GM18870 (cell line): ENCODE results near the gene SRGAP2C.
"Not testable (repeated sequence)": the region's sequence is repeated elsewhere in the genome, so short reads cannot be mapped to it uniquely, and the experiment has no call there.

ENCODE experiments used
- ATAC-seq: cut with Tn5 transposase; IDR thresholded peaks from one replicate; pipeline ENCODE4 v1.9.1; 2021; ENCODE audit warnings: moderate library complexity; ENCODE audit not compliant: unreplicated experiment

Gene SRGAP2C

DNA sequence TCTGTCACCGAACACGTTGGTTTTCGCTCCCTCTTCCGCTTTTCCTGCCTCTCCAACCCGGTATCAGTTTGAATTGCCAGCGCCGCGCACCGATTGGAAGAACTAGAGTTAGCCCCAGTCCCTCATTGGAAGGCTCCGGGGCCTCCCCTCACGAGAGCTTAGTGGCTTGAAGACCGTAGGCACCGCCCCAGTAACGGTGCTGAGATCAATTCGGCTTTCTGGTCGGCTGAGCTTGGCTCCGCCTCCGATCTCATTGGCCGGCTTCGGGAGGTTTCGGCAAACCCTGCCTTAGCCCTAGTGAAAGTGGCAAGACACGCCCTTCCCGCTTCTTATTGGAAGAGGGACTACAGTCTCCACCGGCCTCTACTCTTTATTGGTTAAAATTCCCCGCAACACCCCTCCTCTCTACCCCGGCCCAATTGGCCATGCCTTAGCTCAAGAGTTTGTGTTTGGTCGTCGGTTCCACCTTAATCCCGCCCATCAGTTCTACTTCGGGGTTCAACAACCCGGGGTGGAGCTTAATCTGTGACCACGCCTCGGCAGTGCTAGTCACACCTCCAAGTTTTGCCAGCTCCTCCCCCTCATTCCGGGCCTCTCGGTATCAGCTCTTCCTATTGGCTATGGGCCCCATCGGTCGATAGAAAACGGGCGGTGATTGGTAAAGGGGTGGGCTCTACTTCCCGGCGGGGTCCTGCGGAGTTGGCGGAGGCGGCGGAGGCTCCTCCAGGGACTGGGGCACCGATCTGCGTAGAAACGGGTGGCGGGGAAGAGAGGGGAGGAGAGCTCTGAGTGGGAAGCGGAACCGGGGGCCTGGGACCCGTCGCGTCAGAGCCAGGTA, at the start of gene SRGAP2C, which contains the start of gene FAM72B:
Gene SRGAP2C (plus strand): TSS at position 686 of the 838 bp plus-strand sequence. CDS start 2,472 bp downstream, outside the sequence.
Gene FAM72B (minus strand): TSS at position 51 of the 838 bp plus-strand sequence. CDS start 851 bp downstream, outside the sequence.
- peak; percentile 88 for ATAC-seq

DNA sequence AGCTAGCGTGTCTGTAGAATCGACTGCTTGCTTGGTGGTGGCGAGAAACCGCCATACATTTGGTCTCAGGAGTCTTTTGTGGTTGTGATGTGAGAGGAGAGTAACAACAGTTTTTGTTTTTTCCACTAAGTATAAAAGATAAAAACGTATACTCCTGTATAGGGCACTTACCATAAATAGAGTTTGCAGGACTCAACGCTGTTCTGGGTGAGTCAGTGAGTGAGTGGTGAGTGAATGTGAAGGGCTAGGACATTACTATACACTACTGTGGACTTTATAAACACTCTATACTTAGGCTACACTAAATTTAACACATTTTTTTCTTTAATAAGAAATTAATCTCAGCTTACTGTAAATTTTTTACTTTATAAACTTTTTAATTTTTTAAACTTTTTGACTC, 44.4 kb upstream of the SRGAP2C start:
- ATAC-seq: not testable (repeated sequence)

DNA sequence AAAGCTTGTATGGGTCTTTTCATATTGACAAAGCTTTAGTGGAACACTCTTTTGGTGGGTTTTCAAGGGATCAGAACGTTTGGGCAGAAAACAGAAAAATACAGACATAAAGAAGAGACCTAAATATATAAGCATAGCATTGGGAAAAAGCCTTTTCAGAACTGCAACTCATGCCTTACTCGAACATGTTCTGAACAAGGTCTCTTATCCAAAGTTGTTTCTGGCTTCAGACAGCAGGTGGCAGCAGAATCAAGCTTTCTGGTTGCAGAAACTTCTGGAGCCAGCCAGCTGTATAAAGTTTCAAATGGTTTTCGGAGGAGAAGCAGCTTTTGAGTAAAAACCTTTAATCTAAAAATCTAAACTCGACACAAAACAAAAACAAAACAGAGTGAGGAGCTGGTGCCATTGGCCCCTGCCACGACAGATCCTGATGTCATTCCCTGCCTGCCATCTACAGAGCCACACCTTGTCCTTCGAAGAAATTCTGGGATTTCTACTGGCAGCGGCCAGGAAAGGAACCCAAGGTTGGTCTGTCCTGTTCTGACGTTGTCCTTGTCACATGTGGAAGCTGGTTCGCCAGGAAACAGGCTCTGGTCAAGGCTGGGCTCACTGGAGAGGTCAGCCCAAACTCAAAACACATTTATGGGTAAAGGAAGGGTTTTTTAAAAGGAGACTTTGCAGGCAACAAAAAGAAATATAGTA, 36.1 kb upstream of the SRGAP2C start:
- ATAC-seq: not testable (repeated sequence)

DNA sequence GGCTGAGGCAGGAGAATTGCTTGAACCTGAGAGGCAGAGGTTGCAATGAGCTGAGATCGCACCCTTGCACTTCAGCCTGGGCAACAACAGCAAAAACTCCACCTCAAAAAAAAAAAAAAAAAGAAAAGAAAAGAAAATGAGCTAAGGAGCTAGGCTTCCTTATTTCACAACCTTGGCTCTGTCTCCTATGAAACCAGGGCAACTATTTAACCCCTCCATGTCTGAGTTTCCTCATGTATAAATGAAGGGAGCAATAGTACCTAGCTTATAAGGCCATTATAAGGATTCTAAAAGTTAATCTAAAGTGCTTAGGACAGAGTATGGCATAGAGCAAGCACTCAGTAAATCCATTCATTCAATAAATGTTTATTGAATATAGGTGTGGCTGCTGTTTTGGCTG, 33.5 kb upstream of the SRGAP2C start:
- not testable (repeated sequence) for ATAC-seq

DNA sequence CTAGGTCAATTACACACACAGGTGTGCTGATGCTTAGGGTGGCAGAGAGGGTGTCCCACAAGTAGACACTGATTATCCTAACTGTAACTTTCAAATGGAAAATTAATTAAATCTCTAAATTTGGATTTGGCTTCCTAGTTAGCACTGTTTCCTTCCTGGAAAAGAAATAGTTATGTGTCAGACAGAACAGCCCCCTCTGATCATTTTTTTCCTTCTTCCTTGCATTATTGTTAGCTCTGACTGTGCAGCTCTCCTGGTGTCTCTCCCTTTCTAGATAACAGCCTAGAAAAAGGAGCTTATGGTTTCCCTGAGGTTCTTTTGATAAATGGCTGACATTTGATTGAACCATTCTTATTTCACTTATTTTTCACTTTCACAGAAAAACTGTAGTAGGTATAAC, 32.0 kb upstream of the SRGAP2C start:
- not testable (repeated sequence) for ATAC-seq

DNA sequence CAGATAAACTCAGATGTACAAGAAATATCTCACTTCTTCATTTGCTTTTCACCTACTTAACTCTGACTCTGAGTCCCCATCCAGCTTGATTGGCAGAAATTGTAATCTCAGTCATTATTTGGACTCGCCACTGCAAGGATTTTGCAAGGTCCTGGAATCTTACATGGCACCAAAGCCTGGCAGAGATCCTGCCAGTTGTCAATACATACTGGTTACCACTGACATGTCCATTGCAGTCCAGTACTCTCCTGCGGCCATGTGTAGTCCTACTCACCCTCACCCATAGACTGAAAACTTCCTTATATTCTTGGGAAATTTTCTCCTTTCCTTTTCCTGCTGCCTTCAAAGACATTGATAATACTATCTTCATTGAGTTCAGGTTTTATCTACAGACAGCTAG, 30.0 kb upstream of the SRGAP2C start:
- ATAC-seq: not testable (repeated sequence)

DNA sequence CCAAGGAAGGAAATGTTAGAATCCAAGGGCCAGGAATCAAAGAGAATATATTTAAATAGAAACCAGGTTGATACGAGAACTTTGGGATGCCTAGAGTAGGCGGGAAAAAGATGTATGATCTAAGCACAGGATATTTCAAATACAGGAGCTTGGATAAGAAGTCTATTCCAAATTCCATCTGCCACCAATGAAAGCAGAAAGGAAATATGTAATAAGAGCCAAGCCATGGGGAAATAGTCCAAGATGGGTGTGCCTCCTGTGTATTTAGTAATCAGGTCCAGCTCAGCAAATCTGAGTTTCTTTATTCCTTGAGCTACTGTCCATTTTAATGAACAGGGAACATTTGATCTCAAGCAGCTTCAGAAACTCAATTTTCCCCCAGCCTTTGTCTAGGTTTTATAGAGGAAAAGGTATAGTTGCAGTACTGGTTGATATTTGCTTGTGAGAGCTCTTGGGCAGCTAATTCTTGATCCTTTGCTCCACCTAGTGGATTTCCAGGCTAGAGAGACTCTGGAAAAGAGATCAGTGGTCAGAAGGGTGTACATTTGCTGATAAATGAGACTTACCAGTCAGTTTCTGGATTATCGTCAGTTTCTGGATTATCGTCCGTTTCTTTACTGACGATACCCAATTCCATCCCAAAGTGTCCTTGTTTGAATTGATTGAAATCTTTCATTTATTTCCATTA, 29.0 kb upstream of the SRGAP2C start:
- not testable (repeated sequence) for ATAC-seq

DNA sequence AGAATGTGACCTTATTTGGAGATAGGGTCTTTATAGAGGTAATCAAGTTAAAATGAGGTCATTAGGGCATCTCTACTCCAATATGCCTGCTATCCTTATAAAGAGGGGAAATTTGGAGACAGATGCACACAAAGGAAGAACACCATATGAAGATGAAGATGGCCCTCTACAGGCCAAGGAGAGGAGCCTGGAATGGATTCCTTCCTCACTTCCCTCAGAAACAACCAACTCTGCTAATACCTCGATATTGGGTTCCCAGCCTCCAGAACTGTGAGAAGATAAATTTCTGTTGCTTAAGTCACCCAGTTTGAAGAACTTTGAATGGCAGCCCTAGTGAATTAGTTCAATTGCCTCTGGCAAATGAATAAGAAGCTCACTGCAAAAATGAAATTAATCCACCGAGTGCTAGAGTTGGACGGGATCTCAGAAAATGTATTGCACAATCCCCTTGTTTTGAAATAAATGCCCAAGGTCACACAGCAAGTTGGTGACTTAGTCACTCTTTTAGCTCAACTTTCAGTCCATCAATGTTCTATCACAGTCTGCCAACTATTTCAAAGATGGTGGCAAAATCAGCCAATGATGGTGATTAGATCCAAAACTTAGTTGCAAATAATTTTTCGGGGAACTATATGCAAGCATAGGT, 27.7 kb upstream of the SRGAP2C start:
- ATAC-seq: not testable (repeated sequence)

DNA sequence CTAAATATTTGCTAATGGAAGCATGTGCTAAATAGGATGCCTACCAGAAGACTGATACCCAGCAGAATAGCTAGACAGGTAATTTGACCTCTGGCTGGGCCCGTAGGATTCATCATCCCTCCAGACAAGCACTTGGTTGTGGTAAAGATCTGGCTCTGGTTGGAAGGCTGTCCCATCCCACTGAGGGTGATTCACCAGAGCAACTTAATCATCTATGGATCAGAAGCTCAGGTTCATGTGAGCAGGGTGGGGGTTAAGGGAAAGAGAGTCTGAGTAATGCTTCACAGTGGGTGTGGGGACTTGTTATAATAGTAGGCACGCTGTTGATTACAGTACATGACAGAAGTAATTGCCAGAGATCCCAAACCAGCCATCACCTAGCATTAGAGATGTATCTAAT, 27.2 kb upstream of the SRGAP2C start:
- ATAC-seq: not testable (repeated sequence)

DNA sequence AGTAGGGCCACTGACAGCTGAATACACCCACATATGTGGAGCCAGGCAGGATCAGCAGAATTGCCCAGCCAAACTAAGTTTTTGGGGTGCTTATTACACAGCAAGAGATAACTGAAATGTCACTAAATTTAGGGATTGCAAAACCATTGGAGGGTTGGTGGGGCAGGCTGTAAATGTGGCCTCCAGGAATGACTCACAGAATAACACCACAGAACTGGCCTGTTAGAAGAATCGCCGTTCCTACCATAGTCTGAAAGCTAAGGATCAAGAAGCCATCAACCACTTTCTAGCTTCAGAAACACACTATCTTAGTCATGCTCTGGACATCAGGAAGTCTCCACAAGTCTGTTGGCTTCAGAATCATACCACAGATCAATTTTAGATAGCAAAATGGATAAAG, 24.7 kb upstream of the SRGAP2C start:
- ATAC-seq: not testable (repeated sequence)

DNA sequence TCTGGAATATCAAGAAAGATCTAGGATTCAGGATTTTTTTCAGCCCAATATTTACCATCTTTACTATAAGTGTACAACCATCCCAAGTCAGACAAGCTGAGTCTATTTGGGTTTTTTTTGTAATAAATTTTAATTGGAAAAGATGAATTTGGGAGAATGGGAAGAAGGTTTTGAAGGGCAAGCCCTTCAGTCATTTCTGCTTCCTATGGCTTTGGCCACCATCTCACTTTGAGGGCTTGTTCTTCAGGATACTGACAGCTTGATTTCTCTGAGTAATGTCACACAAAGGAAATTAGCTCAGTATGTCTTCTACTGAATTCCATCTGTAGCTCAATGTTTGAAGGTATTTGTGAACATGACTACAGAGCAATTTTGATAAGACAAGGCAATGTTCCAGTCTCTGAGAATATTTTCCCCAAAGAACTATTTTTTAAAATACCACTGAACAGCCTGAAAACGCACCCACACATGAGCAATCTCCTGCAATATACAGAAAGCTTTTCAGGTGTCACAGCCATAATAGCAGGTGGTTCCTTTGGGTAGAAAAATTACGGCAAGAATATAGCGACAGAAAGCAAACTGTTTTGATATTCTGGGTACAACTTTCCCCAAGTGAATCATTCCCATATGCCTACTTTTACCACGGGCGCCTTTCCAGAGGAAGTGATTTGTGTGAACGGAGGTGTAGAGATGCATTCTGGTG, 23.4 kb upstream of the SRGAP2C start:
- not testable (repeated sequence) for ATAC-seq

DNA sequence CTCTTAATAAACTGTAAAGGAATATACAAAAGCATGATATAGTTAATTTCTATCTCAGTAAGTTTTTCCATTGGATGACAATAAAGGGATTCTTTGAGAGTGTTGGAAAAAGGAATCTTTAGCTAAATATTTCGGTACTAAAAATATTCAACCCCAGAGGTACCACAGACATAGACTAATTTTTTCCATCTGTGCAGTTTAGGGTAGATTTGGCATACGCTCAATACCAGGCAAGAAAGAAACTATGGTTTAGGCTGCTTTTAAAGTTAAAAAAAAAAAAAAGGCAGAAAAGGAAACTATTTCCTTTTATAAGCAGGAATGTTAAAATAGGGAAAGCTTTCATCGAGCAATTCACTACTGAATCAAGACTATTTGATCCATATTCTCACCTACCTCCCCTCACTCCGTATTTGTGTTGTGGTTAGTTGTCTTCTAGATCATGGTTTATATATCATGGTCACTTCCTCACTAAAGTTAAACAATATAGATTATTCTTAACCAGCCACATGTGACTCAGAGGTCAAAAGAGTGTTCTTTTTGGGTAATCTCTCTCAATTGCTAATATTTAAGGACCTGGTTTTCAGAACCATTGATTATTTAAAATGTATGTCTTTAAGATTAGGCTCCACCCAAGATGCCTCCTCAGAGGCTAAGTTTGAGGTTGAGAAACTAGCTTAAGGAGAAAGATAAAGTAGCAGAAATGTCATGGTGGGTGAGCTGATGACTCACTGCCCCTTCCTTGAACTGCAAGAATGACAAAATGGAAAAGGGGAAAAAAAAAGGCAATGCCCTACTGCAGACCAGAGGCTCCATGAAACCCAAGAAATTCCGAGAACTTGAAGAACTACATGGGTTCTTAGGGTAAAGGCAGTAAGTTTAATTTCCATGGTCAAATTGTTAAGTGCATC, 20.7 kb upstream of the SRGAP2C start:
- peak; percentile 63 for ATAC-seq

DNA sequence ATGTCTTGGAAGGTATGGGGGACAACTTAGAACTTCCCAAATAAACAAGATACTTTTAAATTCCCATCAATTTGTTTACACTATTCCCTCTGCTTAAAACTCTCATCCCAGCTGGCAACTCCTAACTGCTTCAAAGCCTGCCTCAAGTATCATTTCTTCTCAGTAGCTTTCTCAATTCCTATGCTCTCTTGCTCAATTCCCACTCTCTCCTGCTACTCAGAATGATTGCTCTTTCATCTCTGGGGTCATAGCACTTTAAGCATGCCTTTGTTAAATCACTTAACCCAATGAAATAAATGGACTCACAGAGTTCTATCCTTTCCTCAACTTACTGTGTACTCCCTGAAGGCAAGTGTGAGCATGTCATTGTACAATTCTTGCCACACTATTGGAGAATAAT, 19.5 kb upstream of the SRGAP2C start:
- ATAC-seq: not testable (repeated sequence)

DNA sequence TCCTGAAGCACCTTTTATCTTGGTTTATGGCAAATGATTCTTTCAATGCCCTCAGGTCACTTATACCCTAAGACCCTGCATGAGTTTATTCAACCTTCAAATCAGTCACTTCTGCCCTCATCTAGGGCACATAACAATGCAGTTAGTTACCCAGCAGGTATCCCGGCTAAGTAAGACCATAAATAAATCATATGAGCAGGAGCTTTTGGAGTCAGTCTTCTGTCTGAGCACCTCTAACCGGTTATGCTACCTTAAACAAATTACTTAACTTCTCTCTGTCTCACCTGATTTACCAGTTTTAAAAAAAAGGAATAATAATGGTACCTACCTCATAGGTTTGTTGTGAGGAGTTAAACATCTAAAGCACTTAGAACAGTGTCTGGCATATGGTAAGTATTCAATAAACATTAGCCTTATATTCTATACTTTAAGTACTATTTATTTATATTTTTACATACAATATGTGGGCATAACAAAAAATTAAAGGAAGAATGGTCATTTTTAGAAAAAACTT, 17.5 kb upstream of the SRGAP2C start:
- not testable (repeated sequence) for ATAC-seq

DNA sequence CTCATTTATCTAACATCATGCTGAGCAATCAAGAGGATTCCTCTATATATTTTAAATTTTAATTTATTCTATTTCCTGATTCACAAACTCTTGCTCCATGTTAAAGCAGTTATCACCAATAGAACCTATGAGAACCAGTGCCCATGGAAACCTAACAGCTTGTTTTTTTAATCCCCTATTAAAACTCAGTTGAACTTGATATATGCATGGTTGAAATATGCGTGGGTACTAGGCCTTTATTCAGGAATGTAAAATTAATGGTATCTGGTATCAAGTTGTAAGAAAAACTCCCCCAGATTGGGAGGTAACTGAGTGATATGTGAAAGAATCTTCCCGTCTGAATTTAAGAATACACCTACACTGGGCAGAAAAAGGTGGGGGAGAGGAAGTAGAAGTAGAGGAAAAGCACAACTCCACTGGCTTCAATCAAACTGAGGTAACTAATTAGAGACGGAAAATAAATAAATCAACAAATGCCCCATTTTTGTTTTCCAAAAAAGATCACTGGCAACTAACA, 16.6 kb upstream of the SRGAP2C start:
- ATAC-seq: not testable (repeated sequence)

DNA sequence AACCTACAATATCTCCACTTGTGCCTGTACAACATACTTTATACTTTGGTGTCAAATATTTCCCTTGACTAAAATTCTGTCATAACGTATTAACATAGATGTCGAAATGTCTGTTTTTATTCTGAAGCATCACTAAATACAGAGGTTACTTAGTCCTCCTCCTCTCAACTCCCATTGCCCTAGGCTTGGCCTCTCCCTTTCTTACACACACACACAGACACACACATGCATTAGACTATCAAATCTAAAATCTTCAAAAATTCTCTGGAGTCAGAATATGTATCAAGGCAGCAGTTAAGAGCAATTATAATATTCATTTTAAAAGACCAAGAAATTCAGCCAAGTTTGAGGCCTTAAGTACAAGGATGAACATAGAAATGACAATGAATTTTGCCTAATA, 8.1 kb upstream of the SRGAP2C start:
- ATAC-seq: not testable (repeated sequence)

DNA sequence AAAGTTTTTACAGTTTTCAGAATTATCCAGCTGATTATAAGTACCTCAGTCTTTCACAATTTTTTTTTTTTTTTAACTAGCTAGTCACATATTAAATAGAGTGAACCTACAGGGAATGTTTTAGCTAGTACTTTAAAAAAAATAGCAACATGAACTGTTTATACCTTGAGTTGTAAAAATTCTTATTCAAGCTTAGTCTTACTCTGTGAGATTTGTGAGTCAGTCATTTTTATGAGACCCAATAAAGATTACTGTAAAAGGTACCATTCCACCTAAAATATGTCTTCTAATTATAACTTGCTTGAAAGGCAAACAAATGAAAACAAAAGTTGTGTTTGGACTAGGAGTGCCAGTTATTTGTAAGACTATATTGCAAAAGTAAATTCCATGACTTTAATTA, 6.6 kb upstream of the SRGAP2C start:
- ATAC-seq: not testable (repeated sequence)

DNA sequence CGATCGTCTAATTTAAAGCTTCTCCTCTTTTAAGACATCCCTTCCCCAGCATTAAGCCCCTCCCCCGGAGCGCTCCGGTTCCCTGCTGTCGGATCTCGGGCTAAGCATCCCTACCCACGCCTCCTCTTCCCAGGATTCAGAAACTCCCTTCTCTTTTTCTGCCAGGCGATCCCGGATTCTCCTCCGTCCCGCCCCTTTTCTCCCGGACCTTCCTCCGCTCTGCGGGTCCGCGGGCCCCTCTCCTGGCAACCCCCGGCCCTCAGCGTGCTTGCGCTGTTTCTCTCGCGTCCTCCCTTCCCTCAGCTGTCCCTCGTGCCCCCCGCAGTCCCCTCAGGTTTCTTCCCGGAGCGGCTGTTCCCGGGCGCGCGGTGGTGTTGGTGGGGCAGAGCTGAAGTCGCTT, 908 bp upstream of the SRGAP2C start:
- ATAC-seq: not testable (repeated sequence)
